ENCODE results near the gene ARIH2. TPM values are rescaled to one million over a fixed set of nuclear protein-coding genes. Genes with fewer than 3 reads are reported as not detected.
A peak's percentile ranks its signal among the peaks of the same experiment; 100 is the strongest.

Gene ARIH2
- total RNA-seq, 1 donor from 2014 or later, result 164 TPM

GRCh38 chr3:49023775-49024174 lies 105.1 kb downstream of the ARIH2 start:
- ATAC-seq (ENCODE audit: poor library complexity) (no peak), DNase-seq (no peak)
- intact Hi-C loops (cut with DNase I), result no loop called here

GRCh38 chr3:49024449-49024848 lies 105.8 kb downstream of the ARIH2 start:
- intact Hi-C loops (cut with DNase I), result no loop called here
- DNase-seq (no peak), ATAC-seq (ENCODE audit: poor library complexity) (no peak)

- intact Hi-C loops (cut with DNase I), result no loop called here
- ATAC-seq (ENCODE audit: poor library complexity) (no peak), DNase-seq (no peak)
Observed at GRCh38 chr3:49025005-49025792, 106.6 kb downstream of the ARIH2 start.

- DNase-seq, result no peak
Observed at GRCh38 chr3:49025793-49026520, 107.3 kb downstream of the ARIH2 start.

DNA sequence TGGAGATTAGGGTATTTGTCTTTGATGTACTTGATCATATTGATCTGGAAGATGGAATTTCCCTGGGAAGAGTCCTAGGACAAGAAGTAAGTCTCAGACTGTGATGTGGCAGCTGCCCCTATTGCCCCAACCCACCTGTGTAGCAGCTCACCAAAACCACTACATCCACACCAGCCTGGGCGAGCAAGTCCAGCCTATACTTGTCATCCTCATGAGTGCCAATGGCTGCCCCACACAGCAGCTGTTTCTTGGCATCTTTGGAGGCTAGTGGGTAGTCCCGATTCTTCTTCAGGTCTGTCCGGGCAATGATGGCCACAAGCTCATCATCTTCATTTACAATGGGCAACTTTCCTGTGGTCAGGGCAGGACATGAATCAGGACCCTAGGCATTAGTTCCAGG lies 107.9 kb downstream of the ARIH2 start:
- intact Hi-C loops (cut with DNase I), result no loop called here
- DNase-seq (no peak), ATAC-seq (ENCODE audit: poor library complexity) (no peak)

More at GRCh38 chr3:49025793-49026520, 107.3 kb downstream of the ARIH2 start:
- intact Hi-C loops (cut with DNase I), result no loop called here
- ATAC-seq (ENCODE audit: poor library complexity), result no peak

DNA sequence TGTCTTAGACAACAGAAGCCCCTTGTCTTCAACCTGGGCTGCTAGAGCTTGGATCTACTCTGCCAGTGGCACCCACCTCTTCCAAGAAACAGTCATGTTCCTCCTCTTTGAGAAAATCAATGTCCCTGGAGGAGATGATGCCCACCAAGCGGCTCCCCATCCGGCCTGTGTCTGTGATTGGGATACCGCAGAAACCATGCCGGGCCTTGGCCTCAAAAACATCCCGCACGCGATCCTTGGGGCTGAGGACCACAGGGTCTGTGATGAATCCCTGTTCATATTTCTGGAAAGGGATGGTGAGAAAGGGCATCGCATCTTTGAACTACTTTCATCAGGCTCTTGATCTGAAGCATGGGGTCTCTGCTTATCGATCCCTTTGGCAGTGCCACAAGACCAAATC lies 109.0 kb downstream of the ARIH2 start:
- ATAC-seq (ENCODE audit: poor library complexity), result no peak
- intact Hi-C loops (cut with DNase I), result no loop called here
- no peak for DNase-seq

- intact Hi-C loops (cut with DNase I), result no loop called here
- ATAC-seq (ENCODE audit: poor library complexity), result no peak
- no peak for DNase-seq
Observed at GRCh38 chr3:49028298-49028672, 109.6 kb downstream of the ARIH2 start.

DNA sequence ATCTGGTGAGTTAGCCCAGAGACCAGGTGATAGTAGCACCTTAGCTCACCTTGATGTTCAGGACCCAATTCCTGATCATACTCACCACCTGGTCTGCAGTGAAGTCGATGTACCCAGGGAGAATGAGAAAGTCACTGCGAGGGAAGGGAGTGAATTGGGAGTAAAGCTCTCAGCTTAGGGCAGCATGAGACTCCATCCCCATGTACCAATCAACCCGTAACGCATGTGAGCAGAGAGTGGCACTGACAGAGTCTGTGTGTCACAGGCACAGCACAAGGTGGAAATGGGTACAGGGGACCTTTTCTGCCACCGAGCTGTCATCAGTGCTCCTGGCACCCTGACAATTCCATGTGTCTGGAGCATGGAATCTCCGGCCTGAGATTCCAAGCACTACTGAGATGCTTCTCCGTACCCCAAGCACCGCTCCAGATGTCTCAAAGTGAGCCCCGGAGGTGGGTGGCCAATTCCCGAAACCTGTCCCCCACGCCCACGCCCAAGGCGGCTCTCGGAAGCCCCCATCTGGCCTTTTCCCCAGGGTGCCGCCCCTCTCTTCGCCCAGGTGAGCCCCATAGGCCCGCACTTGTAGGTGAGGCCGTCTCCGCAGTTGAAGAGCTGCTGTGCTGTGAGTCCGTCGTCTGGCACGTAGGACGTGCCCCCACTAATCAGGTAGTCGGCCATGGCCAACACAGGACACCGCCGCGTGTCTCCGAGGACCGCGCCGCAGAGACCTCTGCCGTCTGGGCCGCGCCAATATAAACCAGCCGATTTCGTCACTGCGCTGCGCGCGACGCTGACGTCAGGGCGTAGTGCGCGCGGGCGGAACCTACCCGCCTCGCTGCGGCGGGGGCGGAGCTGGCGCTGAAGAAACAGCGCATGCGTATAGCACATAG lies 110.3 kb downstream of the ARIH2 start, which contains the start of gene IMPDH2:
Gene IMPDH2, minus strand, starts transcription at position 726 of the 890 bp plus-strand sequence. Its CDS starts 48 bp downstream, at position 678.
- ATAC-seq (ENCODE audit: poor library complexity) (peak; percentile 96), DNase-seq (peak; percentile 98)
- intact Hi-C loops (cut with DNase I), result no loop called here

GRCh38 chr3:49029563-49029884 lies 110.9 kb downstream of the ARIH2 start:
- DNase-seq, result no peak
- intact Hi-C loops (cut with DNase I), result no loop called here
- ATAC-seq (ENCODE audit: poor library complexity), result no peak

DNA sequence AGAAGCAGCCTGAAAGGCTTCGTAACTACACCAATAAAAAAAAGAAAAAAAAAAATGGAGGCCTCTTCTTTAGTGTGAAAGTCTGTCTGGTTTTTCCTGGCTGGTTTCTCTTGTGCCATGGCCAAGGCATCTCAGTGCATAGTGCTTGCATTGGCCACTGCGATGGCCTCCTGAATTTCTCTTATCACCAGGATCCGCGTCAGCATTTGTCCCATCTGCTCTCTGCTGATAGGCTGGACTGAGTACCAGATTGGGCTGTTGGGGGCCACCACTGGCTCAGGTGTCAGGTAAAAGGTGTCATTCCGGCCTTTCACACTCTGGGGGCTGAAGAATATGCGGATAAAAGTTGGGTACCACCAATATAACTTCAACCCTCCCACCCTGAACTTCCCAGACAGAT lies 111.7 kb downstream of the ARIH2 start:
- intact Hi-C loops (cut with DNase I), result no loop called here
- DNase-seq (no peak), ATAC-seq (ENCODE audit: poor library complexity) (no peak)

DNA sequence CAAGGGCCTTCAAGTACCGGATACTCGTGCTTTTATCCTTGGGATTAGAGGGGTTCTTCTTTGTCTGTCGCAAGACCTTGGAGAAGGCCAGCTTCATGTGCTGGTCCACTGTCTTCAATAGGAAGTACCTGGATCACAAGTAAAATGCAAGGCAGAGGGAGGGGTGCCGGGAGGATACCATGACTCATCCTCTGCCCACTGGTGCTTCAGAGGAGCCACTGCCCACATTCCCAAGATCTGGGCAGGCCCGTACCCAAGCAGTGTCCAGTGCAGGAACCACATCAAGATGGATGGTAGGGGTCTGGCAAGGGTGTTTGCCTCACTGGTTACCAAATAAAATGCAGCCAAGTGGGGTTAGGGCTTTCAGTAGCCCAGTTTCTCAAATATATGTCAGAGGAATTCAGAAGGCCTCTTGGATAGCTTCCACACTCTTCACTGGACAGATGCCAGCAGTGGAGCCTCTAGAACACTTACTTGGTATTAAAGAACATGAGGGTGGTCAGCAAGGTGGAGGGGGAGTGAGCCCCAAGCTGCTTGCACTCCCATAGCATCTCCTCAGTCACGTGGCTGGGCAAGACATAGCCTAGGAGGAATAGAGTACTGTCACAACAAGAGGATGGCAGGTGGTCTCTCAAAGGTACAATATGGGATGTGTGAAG lies 114.1 kb downstream of the ARIH2 start:
- no peak for DNase-seq
- intact Hi-C loops (cut with DNase I), result no loop called here
- no peak for ATAC-seq (ENCODE audit: poor library complexity)

DNA sequence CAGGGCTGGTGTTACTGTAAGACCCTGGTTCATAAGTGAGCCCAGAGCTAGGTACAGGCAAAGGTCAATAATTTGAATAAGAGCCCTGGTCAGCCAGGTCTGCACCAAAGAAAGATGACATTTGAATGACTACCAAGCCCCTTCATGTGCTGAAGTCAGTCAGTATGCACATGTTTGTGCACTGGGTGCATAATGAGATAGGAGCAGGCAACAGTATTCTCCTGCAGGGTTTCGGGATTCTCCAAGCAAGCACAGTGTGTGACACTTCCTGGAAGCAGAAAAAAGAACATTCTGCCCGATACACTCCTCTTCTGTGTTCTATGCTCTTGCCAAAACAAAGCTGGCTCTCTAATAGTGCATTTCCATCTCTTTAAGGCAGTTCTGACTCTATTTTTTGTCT lies 116.0 kb downstream of the ARIH2 start:
- DNase-seq (no peak), ATAC-seq (ENCODE audit: poor library complexity) (no peak)
- intact Hi-C loops (cut with DNase I), result no loop called here

- ATAC-seq (ENCODE audit: poor library complexity) (no peak), DNase-seq (no peak)
- intact Hi-C loops (cut with DNase I), result no loop called here
Observed at GRCh38 chr3:49035281-49035680, 116.6 kb downstream of the ARIH2 start.

Small RNA genes lying within 50 kb of the gene (microRNA-seq; reads per million reads assigned to microRNA genes)
- gene MIR191 (5,135 reads per million, percentile 92 among the genes with 10 or more reads in this experiment), gene MIR425 (1,150 reads per million, percentile 84 among the genes with 10 or more reads in this experiment)

Other genes with a start within 250 kb of the ARIH2 start
- gene NCKIPSD, start 232.9 kb upstream of the ARIH2 start, total RNA-seq, result 13.3 TPM
- 22.7 TPM for gene IP6K2, start 201.6 kb upstream of the ARIH2 start, total RNA-seq
- 50.0 TPM for gene PRKAR2A, start 71.0 kb upstream of the ARIH2 start, total RNA-seq
- gene SLC25A20, start 20.0 kb upstream of the ARIH2 start, total RNA-seq, result 140 TPM
- 25.1 TPM for gene P4HTM, start 71.4 kb downstream of the ARIH2 start, total RNA-seq
- 71.6 TPM for gene WDR6, start 88.5 kb downstream of the ARIH2 start, total RNA-seq
- 7.9 TPM for gene DALRD3, start 99.7 kb downstream of the ARIH2 start, total RNA-seq
- gene NDUFAF3, start 103.3 kb downstream of the ARIH2 start, total RNA-seq, result 165 TPM
- 58.5 TPM for gene IMPDH2, start 110.6 kb downstream of the ARIH2 start, total RNA-seq
- gene QRICH1, start 175.2 kb downstream of the ARIH2 start, total RNA-seq, result 46.2 TPM
- 207 TPM for gene QARS1, start 185.9 kb downstream of the ARIH2 start, total RNA-seq
- 55.5 TPM for gene USP19, start 202.0 kb downstream of the ARIH2 start, total RNA-seq
- 568 TPM for gene LAMB2, start 214.2 kb downstream of the ARIH2 start, total RNA-seq
- gene CCDC71, start 247.5 kb downstream of the ARIH2 start, total RNA-seq, result 9.4 TPM